Measurements from ENCODE around the gene HIVEP3.

HIVEP3 gene

DNA sequence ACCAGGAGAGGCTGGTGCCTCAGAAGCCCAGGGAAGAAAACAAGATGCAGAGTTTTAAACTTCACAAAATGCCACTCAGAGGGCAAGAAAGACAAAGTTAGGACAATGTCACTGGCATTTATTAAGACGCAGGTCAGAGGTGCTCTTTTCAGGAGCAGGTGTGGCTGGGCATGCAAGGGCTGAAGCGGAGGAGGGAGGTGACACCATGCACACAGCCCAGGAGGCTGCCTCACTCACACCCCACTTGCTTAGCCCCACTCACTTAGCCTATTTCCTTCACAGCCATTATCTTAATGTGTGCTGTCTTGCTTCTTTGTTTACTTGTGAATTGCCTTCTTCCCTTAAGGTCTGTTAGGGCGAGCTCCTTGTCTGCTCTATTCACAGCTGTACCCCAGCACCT is 17.2 kb downstream of the HIVEP3 start:
- no peak for DNase-seq (ENCODE audit: low read depth, low spot score)
- Histone ChIP-seq H3K36me3 (ENCODE audit: insufficient read depth, insufficient read length, low read length) (no peaks in the 10 kb centered on the region), H3K4me3 (ENCODE audit: insufficient read length, low read depth) (no peak overlapping the region), H3K4me1 (ENCODE audit: insufficient read depth, insufficient read length) (peaks cover 20% of the 10 kb centered on the region), H3K9ac (ENCODE audit: insufficient read length, low read depth) (peak overlapping the region; percentile 5), H3K9me3 (ENCODE audit: insufficient read depth, low read length) (no peaks in the 10 kb centered on the region), H3K27me3 (ENCODE audit: insufficient read depth, insufficient read length) (no peaks in the 10 kb centered on the region)
- TF ChIP-seq SUZ12 (IDR thresholded peaks at IDR 0.05; ENCODE audit: extremely low read depth, insufficient read depth, insufficient read length) (no peak), ZNF274 (IDR thresholded peaks at IDR 0.05; ENCODE audit: low read depth, low read length) (no peak), YY1 (IDR thresholded peaks at IDR 0.05; ENCODE audit: insufficient read depth, insufficient read length) (no peak)

DNA sequence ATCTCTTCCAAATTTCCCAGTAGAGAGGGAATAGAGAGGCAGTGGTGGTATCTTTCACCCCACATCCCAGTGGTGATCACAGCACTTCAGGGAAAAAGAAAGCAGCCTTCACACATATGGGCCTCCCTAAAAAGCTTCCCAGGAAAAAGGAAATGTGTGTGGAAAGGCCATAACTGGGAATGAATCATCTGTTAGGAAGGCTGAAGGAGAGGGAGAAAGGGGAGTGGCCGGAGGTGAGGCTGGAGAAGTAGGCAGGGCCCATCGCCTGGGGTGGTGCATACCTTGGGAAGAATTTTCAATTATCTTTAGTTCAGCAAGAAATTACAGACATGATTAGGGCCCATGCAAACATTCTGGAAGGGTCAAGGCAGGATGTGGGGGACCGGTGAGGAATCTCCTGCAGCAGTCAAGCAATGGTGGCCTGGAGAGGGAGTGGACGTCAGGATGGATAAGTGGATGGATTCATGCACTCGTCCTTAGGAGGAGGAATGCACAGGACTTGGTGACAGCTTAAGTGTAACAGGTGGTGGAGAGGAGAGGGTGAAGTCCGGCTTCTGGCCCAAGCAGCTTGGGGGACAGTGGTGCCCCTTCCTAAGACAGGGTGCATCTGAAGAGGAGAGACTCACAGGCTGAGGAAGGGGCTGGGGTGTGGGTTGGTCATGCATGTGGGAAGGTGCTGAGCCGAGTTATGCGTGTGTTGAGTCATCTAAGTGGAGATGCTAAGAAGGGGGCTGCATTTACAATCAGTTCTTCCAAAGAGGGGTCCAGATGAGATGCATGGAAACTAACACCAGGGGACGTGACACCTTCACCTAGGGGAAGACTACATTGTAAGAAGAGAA is 17.9 kb downstream of the HIVEP3 start:
- H3K4me1 ChIP-seq (ENCODE audit: insufficient read depth, insufficient read length): peaks cover 20% of the 10 kb centered on the region
- H3K36me3 ChIP-seq (ENCODE audit: insufficient read depth, insufficient read length, low read length): no peaks in the 10 kb centered on the region
- no peaks in the 10 kb centered on the region for H3K9me3 ChIP-seq (ENCODE audit: insufficient read depth, low read length)
- H3K27me3 ChIP-seq (ENCODE audit: insufficient read depth, insufficient read length): no peaks in the 10 kb centered on the region
- no peak overlapping the region for H3K9ac ChIP-seq (ENCODE audit: insufficient read length, low read depth)
- H3K4me3 ChIP-seq (ENCODE audit: insufficient read length, low read depth): no peak overlapping the region
- no peak for DNase-seq (ENCODE audit: low read depth, low spot score)
- TF ChIP-seq SUZ12 (IDR thresholded peaks at IDR 0.05; ENCODE audit: extremely low read depth, insufficient read depth, insufficient read length) (no peak), YY1 (IDR thresholded peaks at IDR 0.05; ENCODE audit: insufficient read depth, insufficient read length) (no peak), ZNF274 (IDR thresholded peaks at IDR 0.05; ENCODE audit: low read depth, low read length) (no peak)

DNA sequence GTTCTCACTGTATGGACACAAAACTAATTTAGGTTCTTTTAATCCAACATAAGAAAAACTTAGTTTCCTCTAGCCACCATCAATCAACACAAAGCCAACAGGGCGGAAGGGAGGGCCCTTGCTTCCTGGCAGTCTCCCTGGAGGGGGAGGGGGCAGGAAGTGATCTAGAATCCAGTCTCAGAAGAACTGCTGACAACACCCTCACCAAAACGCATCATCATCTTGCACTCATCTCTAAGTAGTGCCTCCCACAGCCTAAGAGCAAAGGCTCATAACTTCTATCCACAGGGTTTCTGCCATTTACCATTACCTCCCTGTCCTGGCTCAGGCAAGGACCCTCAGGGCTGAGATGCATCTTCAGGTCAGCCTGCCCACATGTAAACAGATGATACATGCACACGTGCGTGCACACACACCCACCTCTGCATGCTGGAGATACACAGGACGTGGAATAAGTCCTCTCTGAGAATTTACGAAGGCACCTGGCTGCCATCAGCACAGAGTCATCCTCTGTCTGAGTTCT is 20.5 kb downstream of the HIVEP3 start:
- no peak for DNase-seq (ENCODE audit: low read depth, low spot score)
- Histone ChIP-seq H3K27me3 (ENCODE audit: insufficient read depth, insufficient read length) (no peaks in the 10 kb centered on the region), H3K9ac (ENCODE audit: insufficient read length, low read depth) (no peak overlapping the region), H3K4me1 (ENCODE audit: insufficient read depth, insufficient read length) (peaks cover 20% of the 10 kb centered on the region), H3K9me3 (ENCODE audit: insufficient read depth, low read length) (no peaks in the 10 kb centered on the region), H3K4me3 (ENCODE audit: insufficient read length, low read depth) (no peak overlapping the region), H3K36me3 (ENCODE audit: insufficient read depth, insufficient read length, low read length) (no peaks in the 10 kb centered on the region)
- TF ChIP-seq ZNF274 (IDR thresholded peaks at IDR 0.05; ENCODE audit: low read depth, low read length) (no peak), YY1 (IDR thresholded peaks at IDR 0.05; ENCODE audit: insufficient read depth, insufficient read length) (no peak), SUZ12 (IDR thresholded peaks at IDR 0.05; ENCODE audit: extremely low read depth, insufficient read depth, insufficient read length) (no peak)

DNA sequence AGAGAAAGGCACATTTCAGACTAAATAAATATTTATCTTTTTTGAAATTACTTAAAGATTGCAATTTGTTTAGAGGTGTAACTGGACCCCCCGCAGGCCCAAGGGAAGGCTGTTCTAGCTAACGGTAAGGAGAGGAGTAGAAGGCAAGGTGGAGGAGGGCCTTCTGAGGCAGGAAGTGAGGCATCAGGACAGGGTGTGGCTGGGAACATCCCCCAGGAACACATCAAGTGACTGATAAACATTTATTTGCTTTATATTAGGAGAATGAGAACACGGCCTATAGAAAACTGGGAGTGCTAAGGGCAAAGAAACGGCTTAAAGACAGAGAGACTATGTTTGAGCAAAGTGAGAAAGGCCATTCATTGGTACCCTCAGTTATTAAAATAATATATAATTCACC is 23.2 kb downstream of the HIVEP3 start:
- Histone ChIP-seq H3K4me1 (ENCODE audit: insufficient read depth, insufficient read length) (peaks cover 9% of the 10 kb centered on the region), H3K27me3 (ENCODE audit: insufficient read depth, insufficient read length) (no peaks in the 10 kb centered on the region), H3K9ac (ENCODE audit: insufficient read length, low read depth) (no peak overlapping the region), H3K36me3 (ENCODE audit: insufficient read depth, insufficient read length, low read length) (no peaks in the 10 kb centered on the region), H3K4me3 (ENCODE audit: insufficient read length, low read depth) (no peak overlapping the region), H3K9me3 (ENCODE audit: insufficient read depth, low read length) (no peaks in the 10 kb centered on the region)
- TF ChIP-seq YY1 (IDR thresholded peaks at IDR 0.05; ENCODE audit: insufficient read depth, insufficient read length): no peak
- TF ChIP-seq SUZ12 (IDR thresholded peaks at IDR 0.05; ENCODE audit: extremely low read depth, insufficient read depth, insufficient read length): no peak
- TF ChIP-seq ZNF274 (IDR thresholded peaks at IDR 0.05; ENCODE audit: low read depth, low read length): no peak
- DNase-seq (ENCODE audit: low read depth, low spot score): no peak

DNA sequence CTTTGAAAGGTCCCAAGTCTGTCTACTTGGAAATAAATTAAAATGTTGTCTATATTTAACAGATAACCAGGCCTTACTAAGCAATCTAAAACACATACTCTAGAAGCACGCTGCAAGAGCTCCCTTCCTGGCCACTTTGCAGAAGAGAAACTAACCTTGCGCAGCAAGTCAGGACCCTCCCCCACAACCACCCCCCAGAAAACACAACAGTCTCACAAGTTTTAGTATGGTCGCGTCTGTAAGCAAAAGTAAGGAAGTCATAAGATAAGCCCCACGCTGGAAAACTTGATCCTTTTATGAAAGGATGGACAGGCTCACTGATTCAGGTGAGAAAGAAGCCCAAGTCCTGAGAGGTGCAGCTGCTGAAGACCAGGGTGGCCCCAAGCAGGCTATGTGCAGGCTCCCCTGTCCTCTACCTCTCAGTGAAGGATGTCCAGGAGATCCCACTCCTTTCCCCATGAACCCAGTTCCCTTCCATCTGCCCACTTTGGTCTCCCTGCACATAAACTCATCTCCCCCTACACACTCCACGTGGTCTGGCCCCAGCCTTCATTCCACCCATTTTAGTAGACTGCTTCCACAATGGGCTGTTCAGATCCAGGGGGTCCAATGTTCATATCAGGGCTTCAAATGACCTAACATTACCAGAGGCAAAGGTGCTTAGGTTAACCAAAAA is 23.8 kb downstream of the HIVEP3 start:
- Histone ChIP-seq H3K36me3 (ENCODE audit: insufficient read depth, insufficient read length, low read length) (no peaks in the 10 kb centered on the region), H3K9ac (ENCODE audit: insufficient read length, low read depth) (no peak overlapping the region), H3K27me3 (ENCODE audit: insufficient read depth, insufficient read length) (no peaks in the 10 kb centered on the region), H3K4me1 (ENCODE audit: insufficient read depth, insufficient read length) (peaks cover 9% of the 10 kb centered on the region), H3K4me3 (ENCODE audit: insufficient read length, low read depth) (no peak overlapping the region), H3K9me3 (ENCODE audit: insufficient read depth, low read length) (no peaks in the 10 kb centered on the region)
- DNase-seq (ENCODE audit: low read depth, low spot score): no peak
- TF ChIP-seq SUZ12 (IDR thresholded peaks at IDR 0.05; ENCODE audit: extremely low read depth, insufficient read depth, insufficient read length) (no peak), ZNF274 (IDR thresholded peaks at IDR 0.05; ENCODE audit: low read depth, low read length) (no peak), YY1 (IDR thresholded peaks at IDR 0.05; ENCODE audit: insufficient read depth, insufficient read length) (no peak)

DNA sequence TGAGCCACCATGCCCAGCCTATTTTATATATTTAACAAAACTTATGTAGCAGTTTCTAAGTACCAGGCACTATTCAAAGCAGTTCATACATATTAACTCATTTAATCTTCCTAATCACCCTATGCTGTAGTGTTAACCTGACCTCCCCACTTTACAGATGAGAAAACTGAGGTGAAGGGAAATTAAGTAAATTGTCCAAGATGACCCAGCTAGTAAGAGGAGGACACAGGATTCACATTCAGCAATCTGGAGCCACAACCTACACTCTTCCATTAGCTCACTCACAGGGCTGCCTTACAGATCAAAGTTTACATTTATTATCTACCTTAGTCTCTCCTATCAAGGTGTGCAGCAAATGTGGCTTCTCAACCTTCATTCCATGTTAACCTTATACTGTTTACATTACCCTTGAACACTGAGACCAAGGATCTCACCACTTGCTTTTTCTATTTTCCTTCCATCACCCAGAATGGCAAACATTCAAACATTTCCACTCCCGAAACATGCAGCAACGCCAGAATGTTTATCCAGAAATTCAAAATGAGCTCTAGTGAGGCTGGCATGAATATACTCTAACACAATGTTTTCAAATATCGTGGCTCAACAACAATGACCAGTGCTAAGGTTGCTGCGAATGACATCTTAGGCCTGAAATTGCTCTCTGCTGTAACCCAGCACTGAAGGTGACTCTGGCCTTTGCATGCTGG is 24.5 kb downstream of the HIVEP3 start:
- TF ChIP-seq ZNF274 (IDR thresholded peaks at IDR 0.05; ENCODE audit: low read depth, low read length): no peak
- TF ChIP-seq YY1 (IDR thresholded peaks at IDR 0.05; ENCODE audit: insufficient read depth, insufficient read length): no peak
- no peak for TF ChIP-seq SUZ12 (IDR thresholded peaks at IDR 0.05; ENCODE audit: extremely low read depth, insufficient read depth, insufficient read length)
- DNase-seq (ENCODE audit: low read depth, low spot score): no peak
- no peaks in the 10 kb centered on the region for H3K27me3 ChIP-seq (ENCODE audit: insufficient read depth, insufficient read length)
- no peaks in the 10 kb centered on the region for H3K9me3 ChIP-seq (ENCODE audit: insufficient read depth, low read length)
- H3K9ac ChIP-seq (ENCODE audit: insufficient read length, low read depth): no peak overlapping the region
- peaks cover 9% of the 10 kb centered on the region for H3K4me1 ChIP-seq (ENCODE audit: insufficient read depth, insufficient read length)
- no peak overlapping the region for H3K4me3 ChIP-seq (ENCODE audit: insufficient read length, low read depth)
- no peaks in the 10 kb centered on the region for H3K36me3 ChIP-seq (ENCODE audit: insufficient read depth, insufficient read length, low read length)
